ENCODE measurements around the gene HLCS.
"Not testable (repeated sequence)": the region's sequence is repeated elsewhere in the genome, so short reads cannot be mapped to it uniquely, and the experiment has no call there.

The HLCS gene

GRCh38 chr21:36966066-36966820 lies at the start of gene HLCS:
Gene HLCS (minus strand): TSS chr21:36966669. CDS start chr21:36966638, 31 bp downstream.
- DNase-seq, result peak; percentile 80

DNA sequence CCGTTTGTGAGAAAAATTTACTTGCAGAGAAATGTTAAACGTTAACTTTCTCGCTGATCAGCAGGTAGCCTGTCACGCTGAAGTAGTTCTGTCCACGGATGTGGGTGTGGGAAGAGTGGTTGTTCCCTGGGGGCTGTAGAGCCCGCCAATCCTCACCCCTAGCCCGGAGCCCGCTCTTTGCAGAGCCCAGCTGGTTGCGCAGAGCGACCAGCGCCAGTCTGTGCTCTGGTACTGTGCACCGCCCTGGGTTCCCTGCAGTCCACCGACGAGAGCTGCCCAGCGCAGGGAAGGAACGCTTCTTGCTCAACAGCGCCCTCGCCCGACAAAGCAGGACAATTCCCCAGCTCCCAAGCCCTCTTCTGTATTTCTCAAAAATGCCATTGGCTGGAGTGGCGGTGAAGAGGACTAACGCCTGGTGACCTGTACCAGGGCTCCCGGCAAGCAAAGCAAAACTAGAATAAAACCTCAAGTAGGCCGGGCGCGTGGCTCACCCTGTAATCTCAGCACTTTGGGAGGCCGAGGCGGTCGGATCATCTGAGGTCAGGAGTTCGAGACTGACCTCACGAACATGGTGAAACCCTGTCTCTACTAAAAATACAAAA lies 43.4 kb upstream of the HLCS start:
- peak; percentile 81 for DNase-seq

DNA sequence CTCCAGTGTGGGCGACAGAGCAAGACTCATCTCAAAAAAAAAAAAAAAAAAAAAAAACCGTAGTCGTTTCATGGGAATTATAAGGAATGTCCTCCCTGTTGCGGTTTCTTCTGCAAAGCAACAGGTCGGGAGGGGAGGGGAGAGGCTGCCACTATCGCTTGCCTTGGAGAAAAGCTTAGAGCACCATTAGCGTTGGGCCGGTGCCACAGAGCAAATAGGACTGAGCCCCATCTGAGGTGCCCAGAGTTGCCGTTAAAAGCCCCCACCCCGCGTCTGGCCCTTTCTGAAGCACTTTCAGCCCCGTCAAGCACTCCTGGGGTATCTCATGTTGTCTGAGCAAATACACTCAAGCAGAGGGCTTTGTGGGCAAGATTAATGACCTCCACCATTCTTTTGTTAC lies 42.3 kb upstream of the HLCS start:
- DNase-seq, result no peak

- no peak for DNase-seq
These were observed 40.2 kb upstream of the HLCS start, which contains the start of gene RIPPLY3 for GRCh38 chr21:37006486-37007291. Gene RIPPLY3 (plus strand): TSS chr21:37006702. CDS start chr21:37006773, 71 bp downstream.

- DNase-seq, result no peak
These were observed 39.3 kb upstream of the HLCS start for GRCh38 chr21:37005548-37006485.

DNA sequence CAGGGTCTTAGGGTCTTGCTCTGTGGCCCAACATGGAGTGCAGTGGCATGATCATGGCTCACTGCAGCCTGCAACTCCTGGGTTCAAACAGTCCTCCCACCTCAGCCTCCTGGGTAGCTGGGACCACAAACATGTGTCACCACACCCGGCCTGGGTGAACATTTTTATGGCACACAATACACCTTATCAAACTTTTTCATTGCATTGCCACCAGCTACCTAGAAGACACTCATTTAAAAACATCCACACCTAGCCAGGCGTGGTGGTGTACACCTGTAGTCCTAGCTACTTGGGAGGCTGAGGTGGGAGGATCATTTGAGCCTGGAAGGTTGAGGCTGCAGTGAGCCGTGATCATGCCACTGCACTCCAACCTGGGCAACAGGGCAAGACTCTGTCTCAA lies 37.4 kb upstream of the HLCS start:
- DNase-seq, result not testable (repeated sequence)

DNA sequence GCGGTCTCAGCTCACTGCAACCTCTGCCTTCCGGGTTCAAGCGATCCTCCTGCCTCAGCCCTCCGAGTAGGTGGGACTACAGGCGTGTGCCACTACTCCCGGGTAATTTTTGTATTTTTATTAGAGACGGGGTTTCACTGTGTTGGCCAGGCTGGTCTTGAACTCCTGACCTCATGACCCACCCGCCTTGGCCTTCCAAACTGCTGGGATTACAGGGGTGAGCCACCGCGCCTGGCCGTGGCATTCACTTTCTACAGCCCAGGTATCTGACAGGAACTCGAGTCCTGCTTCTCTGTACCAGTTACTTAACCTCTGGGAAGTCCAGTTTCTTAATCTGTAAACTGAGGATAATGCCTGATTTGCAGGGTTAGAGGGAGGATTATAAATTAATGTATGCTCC lies 36.4 kb upstream of the HLCS start:
- DNase-seq, result not testable (repeated sequence)

DNA sequence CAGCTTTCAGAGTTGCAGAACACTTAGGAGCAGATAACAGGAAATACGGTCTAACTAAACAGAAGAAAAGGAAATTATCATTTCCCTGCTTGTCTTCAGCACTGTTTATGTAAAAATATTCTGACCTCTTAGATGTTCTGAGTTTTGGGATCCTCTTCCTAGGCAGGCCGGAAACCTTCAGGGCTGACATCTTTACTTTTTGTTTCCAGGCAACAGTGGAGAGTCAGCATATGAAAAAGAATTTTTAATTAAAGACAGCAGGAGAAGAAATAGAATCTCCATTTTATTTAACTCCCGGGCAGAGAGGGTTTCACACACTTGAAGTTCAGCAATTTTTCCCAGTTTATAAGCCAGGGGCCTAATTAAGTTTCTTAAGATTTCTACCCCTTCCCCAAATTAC lies 35.0 kb upstream of the HLCS start:
- no peak for DNase-seq

DNA sequence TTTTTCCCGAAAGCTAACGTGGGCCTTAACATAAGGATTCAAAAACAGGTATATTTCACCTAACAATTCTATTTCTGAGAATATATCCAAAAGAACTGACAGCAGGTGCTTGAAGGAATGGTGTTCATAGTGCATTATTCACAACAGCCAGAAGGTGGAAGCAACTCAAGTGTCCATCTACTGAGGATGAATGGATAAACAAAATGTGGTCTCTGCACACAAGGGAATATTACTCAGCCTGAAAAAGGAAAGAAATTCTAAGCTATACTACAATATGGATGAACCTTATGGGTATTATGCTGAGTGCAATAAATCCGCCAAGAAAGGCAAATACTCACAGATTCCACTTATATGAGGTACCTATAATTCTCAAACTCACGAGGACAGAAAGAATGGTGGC lies 33.9 kb upstream of the HLCS start:
- no peak for DNase-seq

GRCh38 chr21:36999131-36999898 lies 32.8 kb upstream of the HLCS start:
- DNase-seq, result no peak

GRCh38 chr21:36995285-36995684 lies 28.8 kb upstream of the HLCS start:
- DNase-seq, result not testable (repeated sequence)

DNA sequence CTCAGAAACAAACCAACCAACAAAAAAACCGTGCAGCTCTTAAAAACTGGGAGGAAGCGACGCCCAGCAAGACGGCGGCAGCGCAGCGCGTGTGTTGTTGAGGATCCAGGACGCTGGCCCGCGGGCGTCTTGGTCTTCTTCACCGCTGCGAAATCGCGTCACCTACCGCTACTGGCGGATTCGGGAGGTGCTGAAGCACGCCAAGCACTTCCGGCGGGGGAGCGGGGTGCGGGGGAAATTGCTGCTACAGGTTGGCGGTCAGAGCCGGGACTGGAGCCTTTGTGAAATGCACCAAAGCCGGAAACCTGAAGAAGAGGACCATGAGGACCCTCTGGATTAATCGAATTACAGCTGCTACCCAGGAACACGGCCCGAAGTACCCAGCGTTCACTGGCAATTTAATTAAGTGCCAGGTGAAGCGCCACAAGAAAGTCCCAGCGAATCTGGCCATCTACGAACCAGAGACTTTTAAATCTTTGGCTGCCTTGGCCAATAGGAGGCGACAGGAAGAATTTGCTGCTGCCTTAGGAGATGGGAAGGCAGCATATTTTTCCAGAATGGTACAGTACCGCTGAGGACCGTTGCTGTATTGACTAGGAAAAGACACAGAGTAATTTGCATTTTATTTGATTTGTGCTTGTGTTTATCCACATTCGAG lies 28.2 kb upstream of the HLCS start:
- DNase-seq, result no peak

GRCh38 chr21:36992671-36993070 lies 26.2 kb upstream of the HLCS start:
- no peak for DNase-seq

DNA sequence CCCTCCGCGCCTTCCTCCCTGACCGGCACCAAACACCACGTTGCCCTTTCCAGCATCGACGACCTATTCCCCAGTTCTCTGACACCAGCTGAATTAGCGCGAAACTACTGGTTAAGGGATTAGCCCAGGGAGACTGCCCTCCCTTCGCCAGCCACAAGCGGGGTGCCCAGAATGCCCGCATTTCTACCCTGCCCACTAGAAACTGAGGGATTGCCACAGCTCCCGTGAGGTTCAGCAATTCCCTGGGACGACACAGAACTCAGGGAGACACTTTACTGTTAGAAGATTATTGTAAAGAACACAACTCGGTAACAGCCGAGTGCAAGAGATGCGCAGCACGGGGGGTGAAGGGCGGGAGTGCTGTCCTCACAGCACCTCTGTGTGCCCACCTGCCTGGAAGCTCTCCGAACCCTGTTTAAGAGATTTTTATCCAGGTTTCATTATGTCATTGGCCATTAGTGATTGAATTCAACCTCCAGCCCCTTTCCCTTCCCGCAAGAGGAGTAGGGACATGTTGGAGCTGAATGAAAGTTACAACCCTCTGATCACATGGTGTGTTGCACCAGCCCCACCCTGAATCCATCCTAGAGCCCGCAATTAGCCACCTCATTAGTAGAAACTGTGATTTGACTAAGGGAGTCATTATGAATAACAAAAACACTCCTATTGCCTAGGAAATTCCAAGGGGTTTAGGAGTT lies 24.2 kb upstream of the HLCS start:
- no peak for DNase-seq

GRCh38 chr21:36989699-36990507 lies 23.4 kb upstream of the HLCS start:
- DNase-seq, result peak; percentile 95

- not testable (repeated sequence) for DNase-seq
These were observed 22.8 kb upstream of the HLCS start for GRCh38 chr21:36989199-36989698.

- no peak for DNase-seq
These were observed 22.1 kb upstream of the HLCS start for GRCh38 chr21:36988536-36988935.

- no peak for DNase-seq
These were observed 21.4 kb upstream of the HLCS start for GRCh38 chr21:36987845-36988244.

Measured in right forelimb (tissue), 1 donor.